ENCODE results near the gene DDX54. TPM values are rescaled to one million over a fixed set of nuclear protein-coding genes. Genes with fewer than 3 reads are reported as not detected.
A peak's percentile ranks its signal among the peaks of the same experiment; 100 is the strongest.
"Not testable (repeated sequence)": the region's sequence is repeated elsewhere in the genome, so short reads cannot be mapped to it uniquely, and the experiment has no call there.

The DDX54 gene
- total and polyA plus RNA-seq, 5 experiments from 2014 or later, result 17.9 to 81.8 (median 38.2) TPM

- Mint-ChIP-seq H3K4me3 (no peak overlapping the region), H3K27me3 (peaks cover 0 to 6% (median 0%) of the 10 kb centered on the region in 5 donors), H3K27ac (peak overlapping the region in 3 of 10 donors; percentile 1 to 53 (median 13)), H3K9me3 (no peaks in the 10 kb centered on the region), H3K4me1 (peaks cover 12 to 34% (median 18%) of the 10 kb centered on the region in 4 donors), H3K36me3 (no peaks in the 10 kb centered on the region)
- no peak for DNase-seq
- POLR2A ChIA-PET, result no interaction called here
- ATAC-seq, result no peak
Observed at GRCh38 chr12:113131556-113131955, 53.7 kb downstream of the DDX54 start.

- Mint-ChIP-seq H3K27ac (no peak overlapping the region), H3K27me3 (no peaks in the 10 kb centered on the region), H3K9me3 (no peaks in the 10 kb centered on the region), H3K36me3 (no peaks in the 10 kb centered on the region), H3K4me3 (no peak overlapping the region), H3K4me1 (peaks cover 4 to 26% (median 9%) of the 10 kb centered on the region in 4 donors)
- POLR2A ChIA-PET, result no interaction called here
- DNase-seq, result no peak
- peak in 1 of 2 donors; percentile 50 for ATAC-seq
Observed at GRCh38 chr12:113130457-113131135, 54.7 kb downstream of the DDX54 start.

DNA sequence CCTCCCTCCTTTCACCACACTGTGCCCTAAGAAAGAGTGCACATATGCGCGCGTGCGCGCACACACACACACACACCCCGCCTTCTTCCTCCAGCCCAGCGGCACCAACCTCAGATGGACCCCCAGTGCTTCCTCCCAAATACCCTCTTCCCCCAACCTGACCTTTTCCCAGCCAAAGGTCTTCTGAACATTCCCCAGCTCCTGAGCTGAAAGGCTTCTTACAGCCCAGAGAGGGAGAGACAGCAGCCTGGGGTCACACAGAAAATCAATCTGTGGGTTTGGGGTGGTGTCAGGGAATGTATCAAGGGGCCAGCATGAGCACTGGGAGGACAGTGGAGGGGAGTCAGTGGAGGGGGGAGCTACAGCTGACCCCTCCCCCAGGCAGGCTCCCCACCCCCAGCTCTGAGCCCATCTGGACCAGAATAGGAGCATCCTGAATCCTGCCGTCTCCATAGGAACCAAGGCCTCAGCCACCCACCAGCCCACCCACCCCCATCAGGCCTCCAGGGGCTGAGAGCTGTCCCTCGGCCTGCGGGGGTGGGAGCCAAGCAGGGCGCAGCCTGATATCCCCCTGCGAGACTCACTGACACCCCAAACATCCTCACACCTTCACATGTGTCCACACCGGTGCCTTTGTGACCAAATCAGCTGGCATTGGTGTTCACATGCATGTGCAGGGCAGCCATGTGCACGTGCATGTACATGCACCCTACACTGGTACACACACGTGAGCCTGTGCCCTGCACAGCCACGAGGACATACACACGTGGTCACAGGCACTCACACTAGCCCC is 55.4 kb downstream of the DDX54 start:
- peak overlapping the region in 2 of 10 donors; percentile 65 to 68 for H3K27ac Mint-ChIP-seq
- H3K4me3 Mint-ChIP-seq, result no peak overlapping the region
- no peaks in the 10 kb centered on the region for H3K36me3 Mint-ChIP-seq
- POLR2A ChIA-PET, result no interaction called here
- H3K4me1 Mint-ChIP-seq, result peaks cover 1 to 23% (median 4%) of the 10 kb centered on the region in 4 donors
- no peaks in the 10 kb centered on the region for H3K27me3 Mint-ChIP-seq
- DNase-seq (no peak), ATAC-seq (no peak)
- H3K9me3 Mint-ChIP-seq, result no peaks in the 10 kb centered on the region

DNA sequence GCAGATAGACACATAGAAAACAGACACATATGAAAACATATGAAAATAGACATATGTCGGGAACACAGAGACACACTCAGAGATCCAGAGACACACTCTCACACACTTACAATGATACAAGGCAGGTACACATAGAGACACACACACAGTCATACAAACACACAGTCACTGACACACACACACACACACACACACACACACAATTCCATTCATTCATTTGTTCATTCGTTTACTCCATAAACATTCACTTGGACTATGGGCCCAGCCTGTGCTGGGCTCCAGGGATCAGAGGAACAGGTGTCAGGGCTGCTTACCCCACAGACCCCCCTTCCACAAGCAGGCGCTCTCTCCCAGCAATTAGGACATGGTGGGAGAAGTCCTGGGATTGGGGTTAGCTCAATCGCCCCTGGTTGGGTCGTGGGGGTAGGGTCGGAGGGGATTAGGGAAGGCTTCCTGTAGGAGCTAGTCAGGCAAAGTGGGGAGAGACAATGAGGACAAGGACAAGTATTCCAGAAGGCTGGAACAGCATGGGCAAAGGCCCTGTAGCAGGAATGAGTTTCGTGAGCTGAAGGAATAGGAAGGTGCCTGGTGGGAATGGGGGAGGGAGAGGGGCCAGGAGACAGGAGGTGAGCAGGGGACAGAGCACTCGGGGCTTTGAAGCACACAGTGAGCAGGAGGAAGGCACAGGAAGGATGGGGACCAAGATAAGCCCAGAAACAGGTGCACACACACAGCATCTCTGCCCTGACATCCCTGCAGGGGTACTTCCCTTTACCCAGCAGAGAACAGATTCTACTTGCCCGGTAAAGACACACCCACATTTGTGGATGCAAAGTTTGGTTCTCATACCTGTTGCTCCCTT is 56.2 kb downstream of the DDX54 start:
- no peaks in the 10 kb centered on the region for H3K9me3 Mint-ChIP-seq
- POLR2A ChIA-PET, result no interaction called here
- H3K36me3 Mint-ChIP-seq, result peaks cover 0 to 2% (median 0%) of the 10 kb centered on the region in 3 donors
- DNase-seq (no peak), ATAC-seq (no peak)
- H3K4me1 Mint-ChIP-seq, result peaks cover 0 to 22% (median 4%) of the 10 kb centered on the region in 4 donors
- peak overlapping the region in 3 of 10 donors; percentile 27 to 68 (median 65) for H3K27ac Mint-ChIP-seq
- H3K4me3 Mint-ChIP-seq, result no peak overlapping the region
- H3K27me3 Mint-ChIP-seq, result no peaks in the 10 kb centered on the region

DNA sequence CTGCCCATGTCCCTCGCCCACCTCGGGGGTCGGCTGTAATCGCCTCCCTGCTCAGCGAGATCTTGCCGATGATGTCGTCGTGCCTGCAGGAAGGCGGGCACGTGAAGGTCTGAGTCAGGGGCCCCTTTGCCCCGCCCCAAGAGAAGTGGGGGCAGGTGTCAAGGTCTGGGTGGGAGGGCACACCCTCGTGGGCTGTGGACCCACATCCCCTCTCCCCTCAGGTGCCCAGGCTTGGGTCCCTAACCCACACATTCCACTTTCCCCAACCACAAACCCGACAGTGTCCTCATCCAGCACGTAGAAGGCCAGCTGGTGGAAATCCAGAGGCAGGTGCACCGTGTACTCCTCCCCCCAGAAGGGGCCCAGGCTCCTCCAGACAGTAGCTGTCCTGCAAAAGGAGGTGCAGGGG is 57.5 kb downstream of the DDX54 start:
- Mint-ChIP-seq H3K4me1 (peaks cover 0 to 22% (median 4%) of the 10 kb centered on the region in 4 donors), H3K27ac (peak overlapping the region in 1 of 10 donors; percentile 37), H3K27me3 (peaks cover 0 to 6% (median 3%) of the 10 kb centered on the region in 5 donors), H3K9me3 (peaks cover 0 to 8% (median 3%) of the 10 kb centered on the region in 9 donors), H3K36me3 (peaks cover 0 to 7% (median 6%) of the 10 kb centered on the region in 3 donors), H3K4me3 (no peak overlapping the region)
- POLR2A ChIA-PET, result no interaction called here
- DNase-seq (no peak), ATAC-seq (no peak)

DNA sequence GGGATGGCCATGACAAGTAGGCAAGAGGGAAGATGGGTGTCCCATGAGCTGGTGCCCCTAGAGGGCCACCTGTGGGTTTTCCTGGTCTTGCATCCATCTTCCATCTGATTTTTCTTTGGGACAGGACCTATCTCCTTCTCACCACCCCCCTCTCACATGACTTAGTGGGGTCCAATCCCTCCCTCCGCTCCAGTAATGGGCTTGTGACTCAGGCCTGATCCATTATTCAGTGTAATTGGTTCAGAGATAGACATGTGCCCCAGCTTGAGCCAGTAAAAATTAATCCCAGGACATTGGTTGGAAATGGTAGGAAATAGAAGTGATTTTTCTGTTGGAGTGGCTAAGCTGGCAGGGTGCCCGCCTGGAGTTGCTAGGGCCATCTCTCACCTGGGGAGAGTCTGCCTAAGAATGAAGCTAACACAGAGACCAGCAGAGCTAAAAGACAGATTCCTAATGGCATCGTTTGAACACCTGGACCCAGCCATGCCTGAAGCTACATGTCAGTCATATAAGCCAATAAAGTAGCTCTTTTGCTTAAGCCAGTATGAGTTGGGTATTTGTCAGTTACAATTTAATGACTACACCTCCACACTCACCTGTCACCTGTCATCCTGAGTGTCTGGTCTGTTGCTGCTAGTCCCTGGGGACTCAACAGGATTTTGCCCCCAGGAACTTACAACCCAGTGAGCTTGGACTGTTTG is 64.5 kb downstream of the DDX54 start:
- POLR2A ChIA-PET, result no interaction called here
- peaks cover 0 to 11% (median 5%) of the 10 kb centered on the region in 9 donors for H3K9me3 Mint-ChIP-seq
- no peak overlapping the region for H3K27ac Mint-ChIP-seq
- DNase-seq (no peak), ATAC-seq (no peak)
- peaks cover 0 to 8% (median 4%) of the 10 kb centered on the region in 5 donors for H3K27me3 Mint-ChIP-seq
- H3K4me3 Mint-ChIP-seq, result no peak overlapping the region
- peaks cover 0 to 3% (median 0%) of the 10 kb centered on the region in 4 donors for H3K4me1 Mint-ChIP-seq
- peaks cover 0 to 9% (median 7%) of the 10 kb centered on the region in 3 donors for H3K36me3 Mint-ChIP-seq

DNA sequence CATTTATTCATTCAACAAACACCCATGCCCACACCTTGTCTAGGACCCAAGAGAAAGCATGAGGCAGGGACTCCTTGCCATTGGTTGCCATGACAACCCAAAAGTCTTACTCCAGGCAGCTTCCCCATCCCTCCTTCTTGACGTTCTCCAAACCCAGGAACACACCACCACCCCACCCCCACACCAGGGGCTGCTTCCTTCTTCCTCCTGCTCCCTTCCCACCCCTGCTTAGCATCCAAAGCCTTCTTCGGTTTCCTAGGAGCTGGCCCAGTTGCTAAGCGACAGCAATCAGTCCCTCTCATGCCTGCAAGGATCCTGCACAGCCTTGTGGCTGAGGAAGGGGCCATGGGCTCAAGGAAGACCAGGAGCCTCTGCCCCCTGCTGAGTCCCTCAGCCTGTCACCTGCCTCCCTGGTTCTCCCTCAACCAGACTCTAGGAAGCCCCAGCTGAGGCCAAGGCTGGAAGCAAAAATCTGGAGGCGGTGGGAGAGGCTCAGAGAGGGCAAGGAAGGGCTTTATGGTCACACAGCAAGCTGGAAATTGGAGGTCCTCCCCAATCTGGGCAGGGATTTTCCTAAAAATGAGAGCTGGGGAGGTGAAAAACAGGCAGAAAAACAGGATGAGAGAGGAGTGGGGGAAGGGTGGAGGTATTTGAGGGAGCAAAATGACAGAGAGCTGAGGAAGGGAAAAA is 65.2 kb downstream of the DDX54 start:
- Mint-ChIP-seq H3K9me3 (peaks cover 0 to 11% (median 5%) of the 10 kb centered on the region in 9 donors), H3K36me3 (peaks cover 0 to 9% (median 7%) of the 10 kb centered on the region in 3 donors), H3K4me3 (no peak overlapping the region), H3K4me1 (peaks cover 0 to 3% (median 0%) of the 10 kb centered on the region in 4 donors), H3K27ac (no peak overlapping the region), H3K27me3 (peaks cover 0 to 8% (median 4%) of the 10 kb centered on the region in 5 donors)
- no peak for DNase-seq
- no peak for ATAC-seq
- POLR2A ChIA-PET, result no interaction called here

DNA sequence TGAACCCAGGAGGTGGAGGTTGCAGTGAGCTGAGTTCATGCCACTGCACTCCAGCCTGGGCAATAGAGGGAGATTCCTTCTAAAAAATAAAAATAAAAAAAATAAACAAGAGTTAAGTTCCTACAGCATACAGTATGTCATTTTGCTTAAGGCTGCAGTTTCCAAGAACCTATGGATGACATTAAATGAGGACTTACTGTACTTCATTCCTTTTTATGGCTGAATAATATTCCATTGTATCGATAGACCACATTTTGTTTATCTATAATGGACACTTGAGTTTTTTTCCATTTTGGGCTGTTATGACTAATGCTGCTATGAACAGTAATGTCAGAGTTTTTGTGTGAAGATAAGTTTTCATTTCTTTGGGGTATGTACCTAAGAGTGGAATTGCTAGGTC is 67.1 kb downstream of the DDX54 start:
- peaks cover 0 to 3% (median 0%) of the 10 kb centered on the region in 4 donors for H3K4me1 Mint-ChIP-seq

DNA sequence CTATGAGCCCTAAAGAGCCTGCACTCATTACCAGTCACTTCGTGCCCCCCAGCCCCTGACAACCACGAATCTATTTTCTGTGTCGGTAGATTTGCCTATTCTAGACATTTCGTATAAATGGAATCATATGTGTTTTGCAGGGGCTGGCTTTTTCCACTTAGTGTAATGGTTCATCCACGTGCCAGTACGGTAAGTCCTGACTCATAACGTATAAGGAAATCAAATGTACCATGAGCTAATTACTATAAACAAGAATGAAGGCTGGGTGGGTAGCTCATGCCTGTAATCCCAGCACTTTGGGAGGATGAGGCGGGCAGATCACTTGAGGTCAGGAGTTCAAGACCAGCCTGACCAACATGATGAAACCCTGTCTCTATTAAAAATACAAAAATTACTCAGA is 67.6 kb downstream of the DDX54 start:
- H3K36me3 Mint-ChIP-seq, ATAC-seq, H3K27me3 Mint-ChIP-seq, H3K9me3 Mint-ChIP-seq, H3K27ac Mint-ChIP-seq, POLR2A ChIA-PET, H3K4me1 Mint-ChIP-seq, DNase-seq, H3K4me3 Mint-ChIP-seq: not testable (repeated sequence)

More for the DNA sequence above, 67.1 kb downstream of the DDX54 start:
- Mint-ChIP-seq H3K27me3 (peaks cover 0 to 6% (median 5%) of the 10 kb centered on the region in 5 donors), H3K9me3 (peaks cover 0 to 9% (median 3%) of the 10 kb centered on the region in 9 donors), H3K27ac (no peak overlapping the region), H3K36me3 (peaks cover 0 to 5% (median 4%) of the 10 kb centered on the region in 3 donors), H3K4me3 (no peak overlapping the region)
- ATAC-seq (no peak), DNase-seq (no peak)
- POLR2A ChIA-PET, result no interaction called here

DNA sequence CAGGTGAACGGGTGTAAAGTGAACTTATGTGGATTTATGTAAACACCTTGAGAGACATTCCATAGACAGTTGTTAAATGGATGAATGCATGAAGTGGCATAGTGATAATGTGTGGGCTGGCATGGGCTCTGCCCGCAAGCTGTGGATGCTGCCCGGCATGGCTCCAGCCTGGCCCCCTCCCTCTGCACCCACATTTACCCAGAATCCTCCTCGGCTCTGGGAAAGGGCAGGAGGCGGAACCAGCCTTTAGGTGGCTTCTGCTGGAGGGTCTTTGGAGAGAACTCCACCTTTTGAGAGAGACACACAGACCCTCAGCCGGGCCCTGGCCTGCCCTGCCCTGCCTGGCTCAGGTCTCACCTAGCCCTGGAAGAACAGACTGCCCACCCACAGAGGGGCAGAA is 68.4 kb downstream of the DDX54 start:
- H3K27me3 Mint-ChIP-seq, result peaks cover 0 to 6% (median 0%) of the 10 kb centered on the region in 5 donors
- H3K4me1 Mint-ChIP-seq, result peaks cover 0 to 3% (median 0%) of the 10 kb centered on the region in 4 donors
- POLR2A ChIA-PET, result no interaction called here
- no peaks in the 10 kb centered on the region for H3K36me3 Mint-ChIP-seq
- H3K9me3 Mint-ChIP-seq, result no peaks in the 10 kb centered on the region
- ATAC-seq (no peak), DNase-seq (no peak)
- H3K27ac Mint-ChIP-seq, result no peak overlapping the region
- no peak overlapping the region for H3K4me3 Mint-ChIP-seq

DNA sequence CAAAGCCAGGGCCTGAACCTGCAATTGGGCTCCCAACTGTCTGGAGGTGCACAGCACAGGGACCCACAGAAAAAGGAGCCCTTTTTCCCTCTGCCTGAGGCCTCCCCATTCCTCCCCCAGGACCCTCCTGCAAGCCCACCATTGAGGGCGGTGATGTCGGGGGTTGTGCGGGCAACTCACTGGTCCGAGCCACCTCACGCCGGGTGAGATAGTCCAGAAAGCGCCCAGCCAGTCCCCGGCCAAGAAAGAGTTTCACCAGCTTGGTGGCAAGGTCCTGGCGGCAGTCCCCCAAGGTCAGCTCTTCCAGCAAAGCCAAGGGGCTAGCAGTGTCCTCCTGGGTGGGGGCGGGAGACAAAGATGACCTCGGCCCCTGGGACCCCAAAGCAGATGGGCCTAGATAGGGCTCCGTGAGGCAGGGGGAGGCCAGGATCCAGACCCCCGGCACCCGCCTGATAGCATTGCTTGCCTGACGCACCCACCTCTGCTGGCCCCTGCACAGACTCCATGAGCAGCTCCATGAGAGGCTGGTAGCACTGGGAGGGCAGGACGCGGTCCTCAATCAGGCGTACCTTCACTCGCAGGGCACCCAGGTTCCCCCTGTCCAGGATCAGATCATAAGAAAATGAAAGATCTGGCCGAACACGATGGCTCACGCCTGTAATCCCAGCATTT is 69.7 kb downstream of the DDX54 start:
- DNase-seq, result no peak
- POLR2A ChIA-PET, result no interaction called here
- Mint-ChIP-seq H3K27ac (no peak overlapping the region), H3K27me3 (peaks cover 0 to 6% (median 0%) of the 10 kb centered on the region in 5 donors), H3K9me3 (no peaks in the 10 kb centered on the region), H3K36me3 (no peaks in the 10 kb centered on the region), H3K4me1 (peaks cover 1 to 6% (median 4%) of the 10 kb centered on the region in 4 donors), H3K4me3 (no peak overlapping the region)
- no peak for ATAC-seq

Measured in naive thymus-derived CD8-positive, alpha-beta T cell (primary cell).